ENCODE measurements around the gene NKD2.
A peak's percentile ranks its signal among the peaks of the same experiment; 100 is the strongest.

NKD2 gene

GRCh38 chr5:962801-963200, 45.8 kb upstream of the NKD2 start:
- no peaks in the 10 kb centered on the region for H4K20me1 ChIP-seq (ENCODE audit: insufficient read depth, low read length, poor library complexity, severe bottlenecking)
- no peaks in the 10 kb centered on the region; the same call in 1 of the 2 replicates for H3K9me3 ChIP-seq (ENCODE audit: insufficient read depth, low read depth, low read length)
- peaks cover 86% of the 10 kb centered on the region for H3K4me1 ChIP-seq (ENCODE audit: insufficient read depth, low read length, poor library complexity, severe bottlenecking)
- H3K27me3 ChIP-seq (ENCODE audit: insufficient read depth, low read length, poor library complexity, severe bottlenecking), result no peaks in the 10 kb centered on the region
- H3F3A ChIP-seq (ENCODE audit: low read depth), result peaks cover 20% of the 10 kb centered on the region
- H3K4me3 ChIP-seq (ENCODE audit: low read length, poor library complexity, severe bottlenecking), result peak overlapping the region; percentile 71
- TF ChIP-seq CTCF (conservative IDR thresholded peaks at IDR 0.05; ENCODE audit: low read length) (no peak), EZH2phosphoT487 (IDR thresholded peaks at IDR 0.05; ENCODE audit: borderline replicate concordance) (no peak)
- H2AFZ ChIP-seq (ENCODE audit: low read length), result no peak overlapping the region
- no peaks in the 10 kb centered on the region for H3K36me3 ChIP-seq (ENCODE audit: insufficient read depth, low read length)
- H3K79me2 ChIP-seq (ENCODE audit: insufficient read depth, low read length), result peaks cover 27% of the 10 kb centered on the region
- H3K9ac ChIP-seq (ENCODE audit: low read depth, low read length, poor library complexity, severe bottlenecking), result peak overlapping the region; percentile 89
- no peaks in the 10 kb centered on the region for H3K9me2 ChIP-seq (replicated peaks; ENCODE audit: low read depth, low read length)
- peak overlapping the region; percentile 85 for H3K4me2 ChIP-seq (ENCODE audit: low read depth, low read length, poor library complexity, severe bottlenecking)

- Histone ChIP-seq H2AFZ (ENCODE audit: low read length) (no peak overlapping the region), H3K4me2 (ENCODE audit: low read depth, low read length, poor library complexity, severe bottlenecking) (peak overlapping the region; percentile 85), H3K79me2 (ENCODE audit: insufficient read depth, low read length) (peaks cover 27% of the 10 kb centered on the region), H4K20me1 (ENCODE audit: insufficient read depth, low read length, poor library complexity, severe bottlenecking) (no peaks in the 10 kb centered on the region), H3K4me3 (ENCODE audit: low read length, poor library complexity, severe bottlenecking) (peak overlapping the region; percentile 71), H3K9ac (ENCODE audit: low read depth, low read length, poor library complexity, severe bottlenecking) (peak overlapping the region; percentile 89), H3K9me3 (ENCODE audit: insufficient read depth, low read depth, low read length) (no peaks in the 10 kb centered on the region; the same call in 1 of the 2 replicates), H3K4me1 (ENCODE audit: insufficient read depth, low read length, poor library complexity, severe bottlenecking) (peaks cover 86% of the 10 kb centered on the region), H3K9me2 (replicated peaks; ENCODE audit: low read depth, low read length) (no peaks in the 10 kb centered on the region), H3K27me3 (ENCODE audit: insufficient read depth, low read length, poor library complexity, severe bottlenecking) (no peaks in the 10 kb centered on the region), H3K36me3 (ENCODE audit: insufficient read depth, low read length) (no peaks in the 10 kb centered on the region), H3F3A (ENCODE audit: low read depth) (peaks cover 20% of the 10 kb centered on the region)
- TF ChIP-seq CTCF (conservative IDR thresholded peaks at IDR 0.05; ENCODE audit: low read length) (no peak), EZH2phosphoT487 (IDR thresholded peaks at IDR 0.05; ENCODE audit: borderline replicate concordance) (no peak)
Observed at GRCh38 chr5:963310-963672, 45.3 kb upstream of the NKD2 start.

- Histone ChIP-seq H3K9me2 (replicated peaks; ENCODE audit: low read depth, low read length) (no peaks in the 10 kb centered on the region), H3K79me2 (ENCODE audit: insufficient read depth, low read length) (peaks cover 27% of the 10 kb centered on the region), H3K4me2 (ENCODE audit: low read depth, low read length, poor library complexity, severe bottlenecking) (peak overlapping the region; percentile 85), H3K4me3 (ENCODE audit: low read length, poor library complexity, severe bottlenecking) (peak overlapping the region; percentile 71), H3K36me3 (ENCODE audit: insufficient read depth, low read length) (no peaks in the 10 kb centered on the region), H3K4me1 (ENCODE audit: insufficient read depth, low read length, poor library complexity, severe bottlenecking) (peaks cover 88% of the 10 kb centered on the region), H4K20me1 (ENCODE audit: insufficient read depth, low read length, poor library complexity, severe bottlenecking) (no peaks in the 10 kb centered on the region), H3F3A (ENCODE audit: low read depth) (peaks cover 20% of the 10 kb centered on the region), H2AFZ (ENCODE audit: low read length) (no peak overlapping the region), H3K9ac (ENCODE audit: low read depth, low read length, poor library complexity, severe bottlenecking) (peak overlapping the region; percentile 89), H3K27me3 (ENCODE audit: insufficient read depth, low read length, poor library complexity, severe bottlenecking) (no peaks in the 10 kb centered on the region), H3K9me3 (ENCODE audit: insufficient read depth, low read depth, low read length) (no peaks in the 10 kb centered on the region; the same call in 1 of the 2 replicates)
- no peak; the same call in 1 of the 2 replicates for TF ChIP-seq CTCF (conservative IDR thresholded peaks at IDR 0.05; ENCODE audit: low read length)
- no peak for TF ChIP-seq EZH2phosphoT487 (IDR thresholded peaks at IDR 0.05; ENCODE audit: borderline replicate concordance)
Observed at GRCh38 chr5:963673-964531, 44.7 kb upstream of the NKD2 start.
